ENCODE data around the gene TMEFF2.

The TMEFF2 gene

GRCh38 chr2:192043216-192043870 lies 151.4 kb downstream of the TMEFF2 start:
- Histone ChIP-seq H3K27me3 (ENCODE audit: control insufficient read depth, insufficient read depth, low read length) (no peaks in the 10 kb centered on the region), H3K4me1 (ENCODE audit: control insufficient read depth, insufficient read depth, low read length) (no peaks in the 10 kb centered on the region), H3K9ac (ENCODE audit: low read length) (no peak overlapping the region), H3K27ac (ENCODE audit: low read depth, low read length) (no peak overlapping the region), H3K36me3 (ENCODE audit: control insufficient read depth, insufficient read depth, low read length) (no peaks in the 10 kb centered on the region), H3K4me3 (ENCODE audit: low read length) (no peak overlapping the region)

- H3K27me3 ChIP-seq (ENCODE audit: control insufficient read depth, insufficient read depth, low read length) = no peaks in the 10 kb centered on the region
- H3K4me1 ChIP-seq (ENCODE audit: control insufficient read depth, insufficient read depth, low read length) = no peaks in the 10 kb centered on the region
- no peak overlapping the region for H3K9ac ChIP-seq (ENCODE audit: low read length)
- H3K36me3 ChIP-seq (ENCODE audit: control insufficient read depth, insufficient read depth, low read length) = no peaks in the 10 kb centered on the region
- no peak overlapping the region for H3K4me3 ChIP-seq (ENCODE audit: low read length)
- H3K27ac ChIP-seq (ENCODE audit: low read depth, low read length) = no peak overlapping the region
These were observed 152.6 kb downstream of the TMEFF2 start for GRCh38 chr2:192042126-192042525.

GRCh38 chr2:192038110-192038509 lies 156.6 kb downstream of the TMEFF2 start:
- Histone ChIP-seq H3K27ac (ENCODE audit: low read depth, low read length) (no peak overlapping the region), H3K27me3 (ENCODE audit: control insufficient read depth, insufficient read depth, low read length) (no peaks in the 10 kb centered on the region), H3K9ac (ENCODE audit: low read length) (no peak overlapping the region), H3K36me3 (ENCODE audit: control insufficient read depth, insufficient read depth, low read length) (no peaks in the 10 kb centered on the region), H3K4me1 (ENCODE audit: control insufficient read depth, insufficient read depth, low read length) (no peaks in the 10 kb centered on the region), H3K4me3 (ENCODE audit: low read length) (no peak overlapping the region)

DNA sequence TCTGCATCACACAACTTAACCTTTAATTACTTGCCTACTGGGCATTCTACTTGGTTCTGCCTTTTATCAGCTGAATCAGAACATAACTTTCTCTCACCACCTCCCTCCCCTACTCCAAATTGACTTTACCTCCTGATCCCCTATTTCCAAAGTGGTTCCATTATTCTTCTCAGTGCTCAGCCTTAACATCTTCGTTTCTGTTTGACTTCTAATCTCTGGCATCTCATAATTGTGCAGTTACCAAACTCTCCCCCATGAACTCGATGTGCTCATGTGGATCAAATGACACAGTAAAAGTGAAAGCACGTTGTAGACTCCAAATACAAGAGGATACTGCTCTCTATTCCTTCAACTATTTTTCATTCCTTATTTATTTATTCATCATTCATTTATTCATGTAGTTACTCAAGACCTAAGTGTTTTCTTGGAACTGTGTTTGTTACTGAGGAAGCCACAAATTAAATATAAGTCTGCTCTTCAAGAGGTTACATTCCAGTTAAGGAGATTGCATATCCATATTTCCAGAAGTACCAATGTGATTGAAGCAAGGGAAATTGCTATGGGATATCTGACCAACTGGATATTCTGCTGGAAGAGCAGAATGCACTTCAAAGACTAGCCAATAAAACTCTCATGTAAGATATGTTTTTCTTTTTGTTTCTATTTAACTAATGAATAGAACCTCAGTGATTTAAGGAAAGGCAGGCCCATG lies 158.8 kb downstream of the TMEFF2 start:
- Histone ChIP-seq H3K27ac (ENCODE audit: low read depth, low read length) (peak overlapping the region; percentile 55), H3K4me3 (ENCODE audit: low read length) (no peak overlapping the region), H3K36me3 (ENCODE audit: control insufficient read depth, insufficient read depth, low read length) (no peaks in the 10 kb centered on the region), H3K9ac (ENCODE audit: low read length) (no peak overlapping the region), H3K4me1 (ENCODE audit: control insufficient read depth, insufficient read depth, low read length) (no peaks in the 10 kb centered on the region), H3K27me3 (ENCODE audit: control insufficient read depth, insufficient read depth, low read length) (no peaks in the 10 kb centered on the region)

DNA sequence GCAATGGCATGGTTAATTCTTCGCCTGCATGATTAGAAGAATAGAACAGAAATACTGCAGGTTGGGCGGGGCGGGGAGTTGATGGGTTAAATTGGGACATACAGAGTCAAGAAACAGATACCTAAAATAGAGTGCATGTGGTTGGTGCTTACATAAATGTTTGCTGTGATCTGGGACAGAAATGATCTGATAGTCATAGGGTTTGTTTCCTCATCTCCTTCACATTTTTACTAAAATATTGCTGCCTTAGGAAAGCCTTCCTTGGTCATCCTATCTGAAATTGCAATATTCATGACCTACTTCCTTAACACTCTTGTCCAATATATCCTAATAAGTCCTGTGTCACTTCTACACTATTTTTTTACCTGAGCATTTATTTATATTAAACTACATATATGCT lies 163.9 kb downstream of the TMEFF2 start:
- no peaks in the 10 kb centered on the region for H3K27me3 ChIP-seq (ENCODE audit: control insufficient read depth, insufficient read depth, low read length)
- no peaks in the 10 kb centered on the region for H3K36me3 ChIP-seq (ENCODE audit: control insufficient read depth, insufficient read depth, low read length)
- no peaks in the 10 kb centered on the region for H3K4me1 ChIP-seq (ENCODE audit: control insufficient read depth, insufficient read depth, low read length)
- no peak overlapping the region for H3K4me3 ChIP-seq (ENCODE audit: low read length)
- H3K9ac ChIP-seq (ENCODE audit: low read length) = no peak overlapping the region
- no peak overlapping the region for H3K27ac ChIP-seq (ENCODE audit: low read depth, low read length)

DNA sequence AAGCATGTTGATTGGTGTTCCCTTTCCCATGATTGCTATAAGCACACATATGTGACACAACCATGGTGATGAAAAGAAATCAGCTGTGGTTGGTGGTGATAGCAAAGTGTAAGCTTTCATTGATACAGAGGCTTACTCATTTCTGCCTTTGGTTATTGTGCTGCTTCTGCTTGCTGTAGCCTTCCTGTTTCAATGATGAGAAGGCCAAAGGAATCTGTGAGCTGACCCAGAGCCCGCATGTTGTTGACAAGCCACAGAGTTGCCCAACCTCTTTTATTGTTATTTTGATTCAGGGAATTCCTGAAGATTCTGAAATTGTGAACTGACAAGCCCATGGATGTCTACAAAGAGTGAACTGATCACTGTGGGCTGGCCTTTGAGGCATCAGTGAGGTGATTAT lies 164.4 kb downstream of the TMEFF2 start:
- H3K36me3 ChIP-seq (ENCODE audit: control insufficient read depth, insufficient read depth, low read length) = no peaks in the 10 kb centered on the region
- H3K27me3 ChIP-seq (ENCODE audit: control insufficient read depth, insufficient read depth, low read length) = no peaks in the 10 kb centered on the region
- H3K9ac ChIP-seq (ENCODE audit: low read length) = no peak overlapping the region
- H3K4me3 ChIP-seq (ENCODE audit: low read length) = no peak overlapping the region
- no peak overlapping the region for H3K27ac ChIP-seq (ENCODE audit: low read depth, low read length)
- H3K4me1 ChIP-seq (ENCODE audit: control insufficient read depth, insufficient read depth, low read length) = no peaks in the 10 kb centered on the region

DNA sequence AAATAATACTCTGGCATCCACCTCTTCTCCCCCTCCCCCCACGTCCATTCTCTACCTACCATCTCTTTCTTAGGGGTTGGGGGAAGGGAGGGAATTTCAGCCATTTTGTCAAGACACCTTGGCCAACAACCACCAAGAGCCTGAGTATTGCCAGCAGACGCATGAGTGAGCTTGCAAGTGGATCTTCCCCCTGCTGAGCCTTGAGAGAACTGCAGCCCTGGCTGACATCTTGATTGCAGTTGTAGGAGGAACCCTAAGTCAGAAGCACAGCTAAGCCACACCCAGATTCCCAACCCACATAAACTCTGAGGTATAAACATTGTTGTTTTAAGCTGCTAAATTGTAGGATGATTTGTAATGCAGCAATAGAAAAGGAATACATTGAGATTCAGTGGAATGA lies 165.6 kb downstream of the TMEFF2 start:
- H3K36me3 ChIP-seq (ENCODE audit: control insufficient read depth, insufficient read depth, low read length) = no peaks in the 10 kb centered on the region
- H3K27me3 ChIP-seq (ENCODE audit: control insufficient read depth, insufficient read depth, low read length) = no peaks in the 10 kb centered on the region
- no peaks in the 10 kb centered on the region for H3K4me1 ChIP-seq (ENCODE audit: control insufficient read depth, insufficient read depth, low read length)
- no peak overlapping the region for H3K27ac ChIP-seq (ENCODE audit: low read depth, low read length)
- no peak overlapping the region for H3K4me3 ChIP-seq (ENCODE audit: low read length)
- H3K9ac ChIP-seq (ENCODE audit: low read length) = no peak overlapping the region

DNA sequence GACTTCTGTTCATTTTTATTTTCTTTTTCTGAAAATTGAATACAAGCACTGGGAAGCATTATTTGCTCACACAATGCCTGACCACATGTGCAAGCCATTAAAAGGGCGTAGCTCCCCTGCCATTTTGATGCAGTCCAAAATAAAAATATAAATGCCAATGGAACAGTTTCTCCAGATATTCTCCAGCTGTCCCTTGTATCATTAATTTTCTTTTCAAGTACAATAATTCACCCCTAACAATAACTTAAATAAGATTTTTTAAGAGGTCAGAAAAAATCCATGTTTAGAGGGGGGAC lies 168.0 kb downstream of the TMEFF2 start:
- H3K9ac ChIP-seq (ENCODE audit: low read length) = no peak overlapping the region
- H3K4me3 ChIP-seq (ENCODE audit: low read length) = no peak overlapping the region
- no peaks in the 10 kb centered on the region for H3K36me3 ChIP-seq (ENCODE audit: control insufficient read depth, insufficient read depth, low read length)
- no peaks in the 10 kb centered on the region for H3K4me1 ChIP-seq (ENCODE audit: control insufficient read depth, insufficient read depth, low read length)
- H3K27me3 ChIP-seq (ENCODE audit: control insufficient read depth, insufficient read depth, low read length) = no peaks in the 10 kb centered on the region
- no peak overlapping the region for H3K27ac ChIP-seq (ENCODE audit: low read depth, low read length)

DNA sequence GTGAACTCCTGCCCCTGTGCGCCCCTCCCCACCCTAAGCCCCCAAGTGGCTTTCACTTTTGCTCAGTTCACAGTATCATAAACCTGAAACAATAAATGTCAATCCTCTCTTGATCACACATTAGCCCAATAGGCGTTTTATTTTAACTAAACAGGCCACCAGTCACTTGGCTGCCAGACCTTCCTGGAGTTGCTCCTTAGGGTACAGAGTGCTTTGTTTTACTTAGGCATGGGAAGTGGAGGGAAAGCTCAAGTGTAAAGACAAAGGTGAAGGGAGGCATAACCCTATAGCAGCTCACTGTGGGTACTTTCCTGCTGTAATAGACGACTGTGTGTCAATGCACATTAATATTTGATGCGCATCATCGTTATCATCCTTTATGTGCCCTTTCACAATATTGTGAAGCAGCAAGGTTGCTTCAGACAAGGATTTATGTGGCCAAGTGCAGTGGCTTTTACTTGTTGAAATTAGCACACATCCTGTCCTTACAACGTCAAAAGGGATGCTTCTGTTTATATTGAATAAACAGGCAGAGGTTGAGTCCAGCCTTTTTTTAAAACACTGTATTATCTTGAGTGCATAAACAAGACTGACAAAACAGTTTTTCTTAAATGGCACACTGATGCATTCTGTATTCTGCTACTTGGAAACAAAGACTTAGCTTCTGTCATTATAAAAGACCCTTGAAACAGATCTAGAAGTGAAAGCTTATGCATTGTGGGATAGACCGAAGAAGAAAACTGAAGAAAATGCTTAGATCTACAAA lies 168.5 kb downstream of the TMEFF2 start:
- H3K27me3 ChIP-seq (ENCODE audit: control insufficient read depth, insufficient read depth, low read length) = no peaks in the 10 kb centered on the region
- H3K4me3 ChIP-seq (ENCODE audit: low read length) = no peak overlapping the region
- no peaks in the 10 kb centered on the region for H3K36me3 ChIP-seq (ENCODE audit: control insufficient read depth, insufficient read depth, low read length)
- H3K9ac ChIP-seq (ENCODE audit: low read length) = no peak overlapping the region
- no peaks in the 10 kb centered on the region for H3K4me1 ChIP-seq (ENCODE audit: control insufficient read depth, insufficient read depth, low read length)
- H3K27ac ChIP-seq (ENCODE audit: low read depth, low read length) = peak overlapping the region; percentile 1

DNA sequence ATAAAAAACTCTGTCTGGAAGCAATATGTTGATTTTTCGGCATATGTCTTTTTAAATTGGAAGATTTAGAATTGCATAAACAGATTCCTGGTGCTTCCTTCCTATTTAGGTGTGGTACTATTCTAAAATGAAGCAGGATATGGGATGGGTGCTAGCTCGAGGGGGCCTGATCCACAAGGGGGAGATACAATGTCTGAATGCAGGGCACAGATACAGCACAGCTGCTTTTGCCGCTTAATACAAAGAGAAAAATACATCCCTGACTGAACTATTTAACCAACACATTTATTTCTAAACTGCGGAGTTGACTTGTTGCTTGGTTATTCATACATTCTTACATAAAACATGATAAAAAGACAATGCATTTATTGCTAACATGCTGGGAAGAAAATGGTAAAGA lies 169.1 kb downstream of the TMEFF2 start:
- no peak overlapping the region for H3K27ac ChIP-seq (ENCODE audit: low read depth, low read length)
- H3K4me1 ChIP-seq (ENCODE audit: control insufficient read depth, insufficient read depth, low read length) = no peaks in the 10 kb centered on the region
- H3K9ac ChIP-seq (ENCODE audit: low read length) = no peak overlapping the region
- no peaks in the 10 kb centered on the region for H3K27me3 ChIP-seq (ENCODE audit: control insufficient read depth, insufficient read depth, low read length)
- H3K4me3 ChIP-seq (ENCODE audit: low read length) = no peak overlapping the region
- no peaks in the 10 kb centered on the region for H3K36me3 ChIP-seq (ENCODE audit: control insufficient read depth, insufficient read depth, low read length)

DNA sequence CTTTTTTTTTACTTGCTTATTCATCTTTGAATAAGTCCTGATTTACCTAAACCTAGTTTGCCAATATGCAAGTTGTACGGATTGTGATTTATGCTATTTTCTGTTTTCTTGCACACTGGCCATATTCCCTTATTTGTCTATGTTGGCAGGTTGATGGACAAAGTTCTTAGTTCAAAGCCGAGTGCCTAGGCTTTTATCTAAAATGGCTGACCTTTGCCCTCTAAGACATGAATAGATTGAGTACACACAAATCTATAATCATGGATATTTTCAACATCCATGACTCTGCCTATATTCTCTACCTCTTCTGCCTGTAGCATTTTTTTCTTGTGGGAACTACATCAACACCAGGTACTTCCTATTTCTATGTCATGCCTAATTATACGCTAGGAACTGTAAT lies 171.7 kb downstream of the TMEFF2 start:
- Histone ChIP-seq H3K4me1 (ENCODE audit: control insufficient read depth, insufficient read depth, low read length) (no peaks in the 10 kb centered on the region), H3K36me3 (ENCODE audit: control insufficient read depth, insufficient read depth, low read length) (no peaks in the 10 kb centered on the region), H3K27me3 (ENCODE audit: control insufficient read depth, insufficient read depth, low read length) (no peaks in the 10 kb centered on the region), H3K27ac (ENCODE audit: low read depth, low read length) (no peak overlapping the region), H3K4me3 (ENCODE audit: low read length) (no peak overlapping the region), H3K9ac (ENCODE audit: low read length) (no peak overlapping the region)

- H3K36me3 ChIP-seq (ENCODE audit: control insufficient read depth, insufficient read depth, low read length) = no peaks in the 10 kb centered on the region
- H3K4me3 ChIP-seq (ENCODE audit: low read length) = no peak overlapping the region
- no peak overlapping the region for H3K9ac ChIP-seq (ENCODE audit: low read length)
- H3K27ac ChIP-seq (ENCODE audit: low read depth, low read length) = no peak overlapping the region
- H3K27me3 ChIP-seq (ENCODE audit: control insufficient read depth, insufficient read depth, low read length) = no peaks in the 10 kb centered on the region
- no peaks in the 10 kb centered on the region for H3K4me1 ChIP-seq (ENCODE audit: control insufficient read depth, insufficient read depth, low read length)
These were observed 176.9 kb downstream of the TMEFF2 start for GRCh38 chr2:192017844-192018243.

DNA sequence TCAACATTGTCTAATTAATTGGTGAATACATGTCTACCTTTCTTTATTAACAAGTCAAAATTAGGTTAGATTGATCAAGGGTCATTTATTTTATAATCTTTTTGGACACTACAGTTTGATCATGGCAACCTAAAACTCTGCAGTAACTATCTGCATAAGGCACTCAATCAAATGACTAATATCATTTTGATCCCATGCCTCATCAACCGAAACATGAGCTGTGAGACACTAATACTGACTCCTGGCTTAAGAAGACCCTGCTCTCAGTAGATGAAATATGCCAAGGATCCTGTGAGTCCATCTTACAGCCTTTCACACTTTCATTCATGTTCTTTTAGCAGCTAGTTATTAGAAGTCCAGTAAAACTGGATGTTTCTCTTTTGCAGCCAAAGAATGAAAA lies 178.5 kb downstream of the TMEFF2 start:
- Histone ChIP-seq H3K27me3 (ENCODE audit: control insufficient read depth, insufficient read depth, low read length) (no peaks in the 10 kb centered on the region), H3K36me3 (ENCODE audit: control insufficient read depth, insufficient read depth, low read length) (no peaks in the 10 kb centered on the region), H3K4me3 (ENCODE audit: low read length) (no peak overlapping the region), H3K27ac (ENCODE audit: low read depth, low read length) (no peak overlapping the region), H3K9ac (ENCODE audit: low read length) (no peak overlapping the region), H3K4me1 (ENCODE audit: control insufficient read depth, insufficient read depth, low read length) (no peaks in the 10 kb centered on the region)

Measured in rectal smooth muscle tissue (tissue), 1 donor.